Measurements from ENCODE around the gene FLNB.

FLNB gene

GRCh38 chr3:58150130-58150809, 142.0 kb downstream of the FLNB start:
- DNase-seq: no peak

- DNase-seq: no peak
These were observed 142.6 kb downstream of the FLNB start for GRCh38 chr3:58150810-58151199.

GRCh38 chr3:58151637-58152036, 143.4 kb downstream of the FLNB start:
- DNase-seq: no peak

- no peak for DNase-seq
These were observed 144.2 kb downstream of the FLNB start for GRCh38 chr3:58152225-58153015.

GRCh38 chr3:58153371-58153770, 145.1 kb downstream of the FLNB start:
- no peak for DNase-seq

- DNase-seq: no peak
These were observed 146.6 kb downstream of the FLNB start for GRCh38 chr3:58154626-58155449.

- DNase-seq: no peak
These were observed 147.6 kb downstream of the FLNB start for GRCh38 chr3:58155838-58156237.

GRCh38 chr3:58157700-58158099, 149.5 kb downstream of the FLNB start:
- peak; percentile 31 for DNase-seq

GRCh38 chr3:58158442-58159153, 150.4 kb downstream of the FLNB start:
- no peak for DNase-seq

- DNase-seq: no peak
These were observed 152.2 kb downstream of the FLNB start for GRCh38 chr3:58160399-58160798.

- no peak for DNase-seq
These were observed 153.5 kb downstream of the FLNB start for GRCh38 chr3:58161435-58162398.

- DNase-seq: no peak
These were observed 155.0 kb downstream of the FLNB start for GRCh38 chr3:58163234-58163633.

- DNase-seq: no peak
These were observed 156.1 kb downstream of the FLNB start for GRCh38 chr3:58164199-58164879.

GRCh38 chr3:58164906-58165821, 156.9 kb downstream of the FLNB start:
- no peak for DNase-seq

- DNase-seq: no peak
These were observed 159.5 kb downstream of the FLNB start for GRCh38 chr3:58167431-58168351.

- no peak for DNase-seq
These were observed 160.3 kb downstream of the FLNB start for GRCh38 chr3:58168498-58168897.

GRCh38 chr3:58169371-58169770, 161.1 kb downstream of the FLNB start:
- DNase-seq: no peak

GRCh38 chr3:58170376-58170775, 162.2 kb downstream of the FLNB start:
- DNase-seq: no peak

GRCh38 chr3:58171126-58171525, 162.9 kb downstream of the FLNB start:
- DNase-seq: no peak
